HEK293 (cell line): Measurements from ENCODE around the gene CNKSR3.

ENCODE experiments used
- GFI1B ChIP-seq: fragments of 450-650 bp; formaldehyde crosslinking; IDR thresholded peaks from 2 replicates; pipeline ENCODE4 v1.5.1; 2016; ENCODE audit warnings: missing biosample characterization, missing genetic modification characterization
- KLF1 ChIP-seq: fragments of 450-650 bp; formaldehyde crosslinking; IDR thresholded peaks from 2 replicates; pipeline ENCODE4 v1.5.1; 2016; ENCODE audit warnings: missing biosample characterization, missing genetic modification characterization
- ZBTB7A ChIP-seq: fragments of 450-650 bp; formaldehyde crosslinking; IDR thresholded peaks from 2 replicates; pipeline ENCODE4 v1.5.1; 2016; ENCODE audit warnings: low read depth, missing biosample characterization, missing genetic modification characterization
- ZNF175 ChIP-seq: fragments of 450-650 bp; formaldehyde crosslinking; IDR thresholded peaks from 2 replicates; pipeline ENCODE4 v1.5.1; 2016; ENCODE audit warnings: missing biosample characterization, missing genetic modification characterization
- ZNF2 ChIP-seq: fragments of 450-650 bp; formaldehyde crosslinking; IDR thresholded peaks from 2 replicates; pipeline ENCODE4 v1.5.1; 2016; ENCODE audit warnings: missing biosample characterization, missing genetic modification characterization
- ZNF221 ChIP-seq: fragments of 450-650 bp; formaldehyde crosslinking; IDR thresholded peaks from 2 replicates; pipeline ENCODE4 v1.5.1; 2017; ENCODE audit warnings: missing biosample characterization, missing genetic modification characterization, borderline replicate concordance
- ZNF677 ChIP-seq: fragments of 450-650 bp; IDR thresholded peaks from 2 replicates; pipeline ENCODE4 v1.5.0; 2018; ENCODE audit warnings: missing biosample characterization, mild to moderate bottlenecking, missing genetic modification characterization, moderate library complexity
- TF ChIP-seq, protein P1 (sequence below): fragments of 450-650 bp; formaldehyde crosslinking; IDR thresholded peaks from 2 replicates; pipeline ENCODE4 v1.5.1; 2016; ENCODE audit warnings: missing biosample characterization, missing genetic modification characterization
- TF ChIP-seq, protein P2 (sequence below): fragments of 450-650 bp; formaldehyde crosslinking; IDR thresholded peaks from 2 replicates; pipeline ENCODE4 v1.5.1; 2017; ENCODE audit warnings: missing biosample characterization, missing genetic modification characterization
- TF ChIP-seq, protein P3 (sequence below): fragments of 450-650 bp; formaldehyde crosslinking; optimal IDR thresholded peaks from 2 replicates; pipeline ENCODE3; 2016; ENCODE audit warnings: missing biosample characterization, mild to moderate bottlenecking, missing genetic modification characterization

DNA sequence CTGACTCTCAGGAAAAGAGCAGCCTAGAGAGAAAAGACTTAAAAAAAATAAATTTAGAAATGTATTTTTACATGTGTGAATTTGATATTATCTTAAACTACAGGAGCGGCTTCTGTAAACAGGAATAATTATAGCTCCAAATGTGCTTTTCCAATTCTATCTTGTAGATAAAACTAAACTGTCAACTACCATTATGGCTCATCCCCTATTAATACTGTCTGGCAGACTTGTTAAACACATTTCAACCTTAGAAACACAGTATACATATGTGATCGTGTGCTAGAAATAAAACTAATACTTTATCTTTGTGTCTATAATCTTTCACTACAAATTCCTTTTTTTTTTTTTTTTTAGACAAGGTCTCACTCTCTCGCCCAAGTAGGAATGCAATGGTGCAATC lies 75.8 kb downstream of the CNKSR3 start:
- TF ChIP-seq, protein P1, sequence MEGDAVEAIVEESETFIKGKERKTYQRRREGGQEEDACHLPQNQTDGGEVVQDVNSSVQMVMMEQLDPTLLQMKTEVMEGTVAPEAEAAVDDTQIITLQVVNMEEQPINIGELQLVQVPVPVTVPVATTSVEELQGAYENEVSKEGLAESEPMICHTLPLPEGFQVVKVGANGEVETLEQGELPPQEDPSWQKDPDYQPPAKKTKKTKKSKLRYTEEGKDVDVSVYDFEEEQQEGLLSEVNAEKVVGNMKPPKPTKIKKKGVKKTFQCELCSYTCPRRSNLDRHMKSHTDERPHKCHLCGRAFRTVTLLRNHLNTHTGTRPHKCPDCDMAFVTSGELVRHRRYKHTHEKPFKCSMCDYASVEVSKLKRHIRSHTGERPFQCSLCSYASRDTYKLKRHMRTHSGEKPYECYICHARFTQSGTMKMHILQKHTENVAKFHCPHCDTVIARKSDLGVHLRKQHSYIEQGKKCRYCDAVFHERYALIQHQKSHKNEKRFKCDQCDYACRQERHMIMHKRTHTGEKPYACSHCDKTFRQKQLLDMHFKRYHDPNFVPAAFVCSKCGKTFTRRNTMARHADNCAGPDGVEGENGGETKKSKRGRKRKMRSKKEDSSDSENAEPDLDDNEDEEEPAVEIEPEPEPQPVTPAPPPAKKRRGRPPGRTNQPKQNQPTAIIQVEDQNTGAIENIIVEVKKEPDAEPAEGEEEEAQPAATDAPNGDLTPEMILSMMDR: no peak
- TF ChIP-seq, protein P2, sequence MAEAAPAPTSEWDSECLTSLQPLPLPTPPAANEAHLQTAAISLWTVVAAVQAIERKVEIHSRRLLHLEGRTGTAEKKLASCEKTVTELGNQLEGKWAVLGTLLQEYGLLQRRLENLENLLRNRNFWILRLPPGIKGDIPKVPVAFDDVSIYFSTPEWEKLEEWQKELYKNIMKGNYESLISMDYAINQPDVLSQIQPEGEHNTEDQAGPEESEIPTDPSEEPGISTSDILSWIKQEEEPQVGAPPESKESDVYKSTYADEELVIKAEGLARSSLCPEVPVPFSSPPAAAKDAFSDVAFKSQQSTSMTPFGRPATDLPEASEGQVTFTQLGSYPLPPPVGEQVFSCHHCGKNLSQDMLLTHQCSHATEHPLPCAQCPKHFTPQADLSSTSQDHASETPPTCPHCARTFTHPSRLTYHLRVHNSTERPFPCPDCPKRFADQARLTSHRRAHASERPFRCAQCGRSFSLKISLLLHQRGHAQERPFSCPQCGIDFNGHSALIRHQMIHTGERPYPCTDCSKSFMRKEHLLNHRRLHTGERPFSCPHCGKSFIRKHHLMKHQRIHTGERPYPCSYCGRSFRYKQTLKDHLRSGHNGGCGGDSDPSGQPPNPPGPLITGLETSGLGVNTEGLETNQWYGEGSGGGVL (tag by site-specific recombination): no peak
- TF ChIP-seq KLF1 (tag by site-specific recombination) (no peak), ZNF221 (tag by site-specific recombination) (no peak), ZNF175 (tag by site-specific recombination) (no peak), ZNF677 (tag by site-specific recombination) (no peak), ZBTB7A (tag by site-specific recombination) (no peak), ZNF2 (tag by site-specific recombination) (no peak), GFI1B (no peak)
- TF ChIP-seq, protein P3, sequence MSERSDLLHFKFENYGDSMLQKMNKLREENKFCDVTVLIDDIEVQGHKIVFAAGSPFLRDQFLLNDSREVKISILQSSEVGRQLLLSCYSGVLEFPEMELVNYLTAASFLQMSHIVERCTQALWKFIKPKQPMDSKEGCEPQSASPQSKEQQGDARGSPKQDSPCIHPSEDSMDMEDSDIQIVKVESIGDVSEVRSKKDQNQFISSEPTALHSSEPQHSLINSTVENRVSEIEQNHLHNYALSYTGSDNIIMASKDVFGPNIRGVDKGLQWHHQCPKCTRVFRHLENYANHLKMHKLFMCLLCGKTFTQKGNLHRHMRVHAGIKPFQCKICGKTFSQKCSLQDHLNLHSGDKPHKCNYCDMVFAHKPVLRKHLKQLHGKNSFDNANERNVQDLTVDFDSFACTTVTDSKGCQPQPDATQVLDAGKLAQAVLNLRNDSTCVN: no peak
